Measurements from ENCODE around the gene ZNF43.
"Not testable (repeated sequence)": the region's sequence is repeated elsewhere in the genome, so short reads cannot be mapped to it uniquely, and the experiment has no call there.

The ZNF43 gene

GRCh38 chr19:21835810-21836444, at the start of gene ZNF43:
Gene ZNF43 (minus strand): TSS chr19:21836182. CDS start chr19:21836038, 144 bp downstream.
- DNase-seq = peak; percentile 94

DNA sequence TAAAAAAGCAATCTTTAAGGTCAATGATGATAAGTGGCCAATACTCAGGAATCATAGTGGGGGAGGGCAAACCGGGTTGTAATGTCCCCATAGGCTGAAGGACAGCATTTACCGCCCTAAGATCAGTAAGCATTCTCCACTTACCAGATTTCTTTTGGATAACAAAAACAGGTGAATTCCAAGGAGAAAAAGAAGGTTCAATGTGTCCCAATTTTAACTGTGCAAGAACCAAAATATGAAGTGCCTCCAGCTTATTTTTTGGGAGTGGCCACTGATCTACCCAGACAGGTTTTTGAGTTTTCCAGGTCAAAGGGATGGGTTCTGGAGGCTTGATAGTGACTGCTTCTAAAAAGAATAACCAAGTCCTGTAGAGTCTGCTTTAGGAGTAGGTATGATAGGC, 49.5 kb upstream of the ZNF43 start:
- DNase-seq = not testable (repeated sequence)

- DNase-seq = not testable (repeated sequence)
Measured at GRCh38 chr19:21884786-21885185, 48.8 kb upstream of the ZNF43 start.

DNA sequence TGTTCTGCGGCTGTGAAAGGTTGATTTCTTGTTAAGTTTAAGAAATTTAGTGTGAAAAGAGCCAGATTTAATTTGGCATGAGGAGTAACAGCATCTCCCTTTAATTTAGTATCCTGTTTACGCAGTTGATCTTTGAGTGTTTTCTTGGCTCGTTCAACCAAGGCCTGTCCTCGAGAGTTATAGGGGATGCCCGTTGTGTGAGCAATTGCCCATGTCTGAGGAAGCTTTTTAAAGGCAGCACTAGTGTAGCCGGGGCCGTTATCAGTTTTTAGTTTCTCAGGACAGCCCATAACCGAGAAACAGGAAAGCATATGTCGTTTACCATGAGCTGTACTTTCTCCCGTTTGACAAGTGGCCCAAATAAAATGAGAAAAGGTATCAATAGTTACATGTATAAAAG, 47.5 kb upstream of the ZNF43 start:
- DNase-seq = no peak

DNA sequence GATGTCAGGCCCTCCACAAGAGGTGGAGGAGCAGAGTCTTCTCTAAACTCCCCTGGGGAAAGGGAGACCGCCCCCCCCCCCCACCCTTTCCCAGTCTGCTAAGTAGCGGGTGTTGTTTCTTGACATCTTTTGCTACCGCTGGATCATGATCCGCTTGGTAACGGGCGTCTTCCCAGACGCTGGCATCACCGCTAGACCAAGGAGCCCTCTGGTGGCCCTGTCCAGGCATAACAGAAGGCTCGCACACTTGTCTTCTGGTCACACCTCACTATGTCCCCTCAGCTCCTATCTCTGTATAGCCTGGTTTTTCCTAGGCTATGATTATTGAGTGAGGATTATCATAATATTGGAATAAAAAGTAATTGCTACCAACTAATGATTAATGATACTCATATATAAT, 44.8 kb upstream of the ZNF43 start:
- DNase-seq = not testable (repeated sequence)

DNA sequence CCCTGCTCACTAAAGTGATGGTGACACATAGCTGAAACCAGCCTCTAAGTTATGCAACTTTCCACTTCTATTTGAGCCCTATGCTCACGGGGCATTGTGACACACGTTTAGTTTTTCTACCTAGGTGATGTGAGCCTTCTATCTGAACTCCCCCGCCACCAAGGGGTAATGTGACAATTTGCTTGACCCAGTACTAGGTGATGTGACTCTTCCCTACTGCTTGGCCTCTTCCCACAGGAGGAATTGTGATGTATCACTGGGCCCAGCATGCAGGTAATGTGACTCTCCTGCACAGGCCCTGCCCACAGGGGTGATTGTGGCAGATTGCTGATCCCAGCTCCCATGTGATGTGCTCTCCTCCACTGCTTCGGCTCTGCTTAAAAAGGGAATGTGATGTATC, 42.7 kb upstream of the ZNF43 start:
- DNase-seq = no peak

- DNase-seq = no peak
Measured at GRCh38 chr19:21877976-21878375, 42.0 kb upstream of the ZNF43 start.

GRCh38 chr19:21876608-21877007, 40.6 kb upstream of the ZNF43 start:
- not testable (repeated sequence) for DNase-seq

GRCh38 chr19:21856773-21857514, 21.0 kb upstream of the ZNF43 start:
- DNase-seq = no peak

- peak; percentile 97 for DNase-seq
Measured at GRCh38 chr19:21851596-21852345, 15.8 kb upstream of the ZNF43 start.

DNA sequence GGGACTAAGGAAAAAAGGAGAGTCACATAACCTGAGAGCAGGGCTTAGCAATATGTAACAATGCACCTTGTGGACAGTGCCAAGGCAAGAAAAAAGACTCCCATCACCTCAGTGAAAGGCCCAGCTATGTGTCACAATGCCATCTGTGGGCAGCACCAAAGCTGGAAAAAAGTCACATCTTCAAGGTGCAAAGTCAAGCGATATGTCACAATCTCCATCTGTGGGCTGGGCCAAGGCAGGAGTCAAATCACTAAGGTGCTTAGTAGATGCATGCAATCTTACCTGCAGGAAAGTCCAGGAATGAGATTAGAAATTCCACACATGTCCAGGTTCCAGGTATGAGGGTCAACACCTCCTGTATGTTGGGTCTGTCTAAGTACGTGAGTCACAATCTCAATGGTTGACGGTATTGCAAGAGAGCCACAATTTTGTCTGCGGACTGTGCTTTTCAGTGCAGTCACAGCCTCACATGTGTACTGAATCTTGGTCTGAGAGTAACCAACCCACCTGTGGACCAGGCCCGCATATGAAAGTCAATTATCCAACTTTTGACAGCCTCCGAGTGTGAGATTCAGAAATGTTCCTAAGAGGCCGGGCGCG, 14.8 kb upstream of the ZNF43 start:
- DNase-seq = no peak

- no peak for DNase-seq
Measured at GRCh38 chr19:21848706-21849105, 12.7 kb upstream of the ZNF43 start.

DNA sequence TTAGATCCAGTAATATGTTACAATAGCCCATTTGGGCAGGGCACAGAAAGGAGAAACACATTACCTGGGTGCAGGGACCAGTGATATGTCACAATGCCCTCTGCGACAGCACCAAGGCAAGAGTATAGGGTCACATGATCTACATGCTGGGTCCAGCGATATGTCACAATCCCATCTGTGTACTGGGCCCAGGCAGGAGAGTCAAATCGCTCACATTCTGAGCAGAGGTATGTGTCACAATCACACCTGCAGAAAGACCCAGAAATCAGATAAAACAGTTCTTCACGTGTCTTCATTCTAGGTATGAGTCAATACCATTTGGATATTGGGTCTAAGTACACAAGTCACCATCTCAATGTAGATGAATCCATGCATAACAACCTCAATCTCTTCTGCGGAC, 7.1 kb upstream of the ZNF43 start:
- DNase-seq = no peak

- DNase-seq = no peak
Measured at GRCh38 chr19:21841488-21842097, 5.6 kb upstream of the ZNF43 start.

DNA sequence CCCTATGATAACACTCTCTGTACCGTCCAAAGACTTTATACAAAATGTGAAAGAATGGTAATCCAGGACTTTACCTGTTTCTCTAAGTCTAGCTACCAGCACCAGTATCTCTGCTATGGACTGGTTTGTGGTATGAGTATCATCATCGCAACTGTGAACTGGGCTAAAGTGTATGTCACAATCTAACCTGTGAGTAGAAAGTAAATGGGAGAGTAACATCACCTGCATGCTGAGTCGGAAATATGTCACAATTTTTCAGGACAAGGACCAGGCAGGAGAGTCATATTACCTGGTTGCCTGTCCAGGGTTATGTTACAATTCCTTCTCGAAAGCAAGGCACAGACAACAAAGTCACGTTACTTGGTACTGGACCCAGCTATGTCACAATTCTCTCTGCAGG, 5.1 kb upstream of the ZNF43 start:
- DNase-seq = no peak

- no peak for DNase-seq
Measured at GRCh38 chr19:21839976-21840375, 4.0 kb upstream of the ZNF43 start.

GRCh38 chr19:21838646-21839045, 2.7 kb upstream of the ZNF43 start:
- no peak for DNase-seq

DNA sequence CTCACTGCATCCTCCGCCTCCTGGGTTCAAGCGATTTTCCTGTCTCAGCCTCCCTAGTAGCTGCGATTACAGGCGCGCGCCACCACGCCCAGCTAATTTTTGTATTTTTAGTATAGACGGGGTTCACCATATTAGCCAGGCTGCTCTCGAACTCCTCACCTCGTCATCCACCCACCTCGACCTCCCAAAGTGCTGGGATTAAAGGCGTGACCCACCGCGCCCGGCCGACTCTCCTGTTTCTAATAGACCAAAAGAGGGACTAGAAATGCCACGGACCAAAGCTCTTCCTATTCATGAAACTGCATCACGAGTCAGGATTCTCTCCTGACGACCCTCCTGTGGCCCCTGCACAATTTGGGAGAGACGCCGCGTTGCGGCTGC, 563 bp downstream of the ZNF43 start:
- no peak for DNase-seq

GRCh38 chr19:21833733-21834132, 2.2 kb downstream of the ZNF43 start:
- no peak for DNase-seq

- no peak for DNase-seq
Measured at GRCh38 chr19:21824679-21825078, 11.3 kb downstream of the ZNF43 start.

GRCh38 chr19:21823224-21823623, 12.8 kb downstream of the ZNF43 start:
- no peak for DNase-seq

- no peak for DNase-seq
Measured at GRCh38 chr19:21812448-21812847, 23.5 kb downstream of the ZNF43 start.

GRCh38 chr19:21808400-21809000, 27.5 kb downstream of the ZNF43 start:
- not testable (repeated sequence) for DNase-seq
